Measurements from ENCODE around the gene TIMP3.
A peak's percentile ranks its signal among the peaks of the same experiment; 100 is the strongest.

The TIMP3 gene

GRCh38 chr22:32803738-32804435 is 2.4 kb downstream of the TIMP3 start:
- H3K4me3 ChIP-seq: no peak overlapping the region
- no peaks in the 10 kb centered on the region for H3K27me3 ChIP-seq
- H3K36me3 ChIP-seq: no peaks in the 10 kb centered on the region
- no peak for TF ChIP-seq Cebpa-rat (IDR thresholded peaks at IDR 0.05)
- H4K20me1 ChIP-seq: no peaks in the 10 kb centered on the region; a peak in 1 of 22 replicates
- no peaks in the 10 kb centered on the region for H3K9me3 ChIP-seq (replicated peaks in 1 of 11)
- no peak overlapping the region for H3K9ac ChIP-seq
- H3K4me1 ChIP-seq: peaks cover 0 to 17% (median 13%) of the 10 kb centered on the region in 10 experiments; a peak in 14 of 20 replicates
- no peak overlapping the region for H3K27ac ChIP-seq
- peak overlapping the region in 6 of 11 experiments; percentile 31 to 66 (median 56); a peak in 9 of 22 replicates for H3K4me2 ChIP-seq

- Histone ChIP-seq H3K27ac (no peak overlapping the region), H4K20me1 (no peaks in the 10 kb centered on the region; a peak in 1 of 22 replicates), H3K27me3 (no peaks in the 10 kb centered on the region), H3K4me1 (peaks cover 0 to 17% (median 13%) of the 10 kb centered on the region in 10 experiments; a peak in 14 of 20 replicates), H3K4me3 (no peak overlapping the region), H3K4me2 (no peak overlapping the region), H3K9ac (no peak overlapping the region), H3K9me3 (replicated peaks in 1 of 11) (no peaks in the 10 kb centered on the region), H3K36me3 (no peaks in the 10 kb centered on the region)
- no peak for TF ChIP-seq Cebpa-rat (IDR thresholded peaks at IDR 0.05)
Measured at GRCh38 chr22:32804531-32805360, 3.2 kb downstream of the TIMP3 start.

- peaks cover 0 to 17% (median 13%) of the 10 kb centered on the region in 10 experiments; a peak in 14 of 20 replicates for H3K4me1 ChIP-seq
- no peaks in the 10 kb centered on the region for H3K36me3 ChIP-seq
- H3K9ac ChIP-seq: no peak overlapping the region
- H3K27ac ChIP-seq: no peak overlapping the region
- H3K27me3 ChIP-seq: no peaks in the 10 kb centered on the region
- no peak overlapping the region for H3K4me3 ChIP-seq
- H3K9me3 ChIP-seq (replicated peaks in 1 of 11): no peaks in the 10 kb centered on the region
- TF ChIP-seq Cebpa-rat (IDR thresholded peaks at IDR 0.05): no peak
- H3K4me2 ChIP-seq: no peak overlapping the region
- H4K20me1 ChIP-seq: no peaks in the 10 kb centered on the region; a peak in 1 of 22 replicates
Measured at GRCh38 chr22:32805361-32805881, 3.9 kb downstream of the TIMP3 start.

GRCh38 chr22:32806296-32806695 is 4.8 kb downstream of the TIMP3 start:
- peaks cover 0 to 17% (median 13%) of the 10 kb centered on the region in 10 experiments; a peak in 14 of 20 replicates for H3K4me1 ChIP-seq
- no peaks in the 10 kb centered on the region for H3K27me3 ChIP-seq
- TF ChIP-seq Cebpa-rat (IDR thresholded peaks at IDR 0.05): no peak
- H3K36me3 ChIP-seq: no peaks in the 10 kb centered on the region
- H3K9ac ChIP-seq: no peak overlapping the region
- H3K9me3 ChIP-seq (replicated peaks in 1 of 11): no peaks in the 10 kb centered on the region
- H3K4me3 ChIP-seq: no peak overlapping the region
- no peaks in the 10 kb centered on the region; a peak in 1 of 22 replicates for H4K20me1 ChIP-seq
- H3K27ac ChIP-seq: no peak overlapping the region
- H3K4me2 ChIP-seq: no peak overlapping the region

GRCh38 chr22:32808038-32808445 is 6.5 kb downstream of the TIMP3 start:
- Histone ChIP-seq H3K9me3 (replicated peaks in 1 of 11) (no peaks in the 10 kb centered on the region), H3K27ac (no peak overlapping the region), H3K36me3 (no peaks in the 10 kb centered on the region), H3K4me2 (no peak overlapping the region), H3K4me3 (no peak overlapping the region), H4K20me1 (no peaks in the 10 kb centered on the region), H3K9ac (no peak overlapping the region), H3K4me1 (peaks cover 0 to 7% (median 6%) of the 10 kb centered on the region in 10 experiments; a peak in 14 of 20 replicates), H3K27me3 (no peaks in the 10 kb centered on the region)
- TF ChIP-seq Cebpa-rat (IDR thresholded peaks at IDR 0.05): no peak

GRCh38 chr22:32809786-32810554 is 8.5 kb downstream of the TIMP3 start:
- TF ChIP-seq Cebpa-rat (IDR thresholded peaks at IDR 0.05): no peak
- no peak overlapping the region for H3K4me3 ChIP-seq
- no peaks in the 10 kb centered on the region for H3K36me3 ChIP-seq
- H3K27ac ChIP-seq: no peak overlapping the region
- no peaks in the 10 kb centered on the region for H4K20me1 ChIP-seq
- H3K4me1 ChIP-seq: no peaks in the 10 kb centered on the region
- no peak overlapping the region for H3K9ac ChIP-seq
- no peaks in the 10 kb centered on the region for H3K27me3 ChIP-seq
- no peak overlapping the region for H3K4me2 ChIP-seq
- H3K9me3 ChIP-seq (replicated peaks in 1 of 11): no peaks in the 10 kb centered on the region

GRCh38 chr22:32810555-32811133 is 9.1 kb downstream of the TIMP3 start:
- H3K4me2 ChIP-seq: no peak overlapping the region
- no peaks in the 10 kb centered on the region for H3K4me1 ChIP-seq

GRCh38 chr22:32811788-32812545 is 10.5 kb downstream of the TIMP3 start:
- H3K4me2 ChIP-seq: no peak overlapping the region
- TF ChIP-seq Cebpa-rat (IDR thresholded peaks at IDR 0.05): no peak

More at GRCh38 chr22:32810555-32811133, 9.1 kb downstream of the TIMP3 start:
- Histone ChIP-seq H3K27ac (no peak overlapping the region), H3K9ac (no peak overlapping the region), H3K27me3 (no peaks in the 10 kb centered on the region), H4K20me1 (no peaks in the 10 kb centered on the region), H3K36me3 (no peaks in the 10 kb centered on the region), H3K9me3 (replicated peaks in 1 of 11) (no peaks in the 10 kb centered on the region), H3K4me3 (no peak overlapping the region)
- TF ChIP-seq Cebpa-rat (IDR thresholded peaks at IDR 0.05): 0 out of 22 replicates have a peak, but pooled peaks of 1 of the 11 experiments have one; percentile 22

More at GRCh38 chr22:32811788-32812545, 10.5 kb downstream of the TIMP3 start:
- H3K4me1 ChIP-seq: no peaks in the 10 kb centered on the region
- H3K9ac ChIP-seq: no peak overlapping the region
- H3K27me3 ChIP-seq: no peaks in the 10 kb centered on the region
- no peak overlapping the region for H3K4me3 ChIP-seq
- H3K9me3 ChIP-seq (replicated peaks in 1 of 11): no peaks in the 10 kb centered on the region
- H3K36me3 ChIP-seq: no peaks in the 10 kb centered on the region
- no peaks in the 10 kb centered on the region for H4K20me1 ChIP-seq
- no peak overlapping the region for H3K27ac ChIP-seq

All from BLaER1 treated with 17β-estradiol and CSF1 and Interleukin-3, amounts not matched to agents 10 nM and 100 nM (cell line).